Testis (tissue), 3 donors: ENCODE data around the gene OR1S2. TPM values are rescaled to one million over a fixed set of nuclear protein-coding genes. Genes with fewer than 3 reads are reported as not detected.

Experiments
- DNase-seq: peaks from one replicate; pipeline ENCODE4 v3.0.0-alpha.2; 2019
- H3K27ac ChIP-seq, 2 donors: fragments of 200-600 bp; sonication (generic); one replicate each; pipeline ENCODE4 v1.5.1; 2019
- H3K27me3 ChIP-seq: fragments of 200-600 bp; sonication (generic); one replicate; pipeline ENCODE4 v1.5.1; 2019
- H3K36me3 ChIP-seq: fragments of 200-600 bp; sonication (generic); one replicate; pipeline ENCODE4 v1.5.1; 2017; ENCODE audit warnings: low read depth; ENCODE audit errors: missing control alignments
- H3K4me1 ChIP-seq: fragments of 200-600 bp; sonication (generic); one replicate; pipeline ENCODE4 v1.5.1; 2019
- H3K4me3 ChIP-seq, 2 donors: fragments of 200-600 bp; sonication (generic); one replicate each; pipeline ENCODE4 v1.5.1; 2017 to 2019
- H3K9me3 ChIP-seq: fragments of 200-600 bp; sonication (generic); one replicate; pipeline ENCODE4 v1.5.1; 2017
- CTCF ChIP-seq, 3 experiments: fragments of 450-650 bp in 2 of 3; fragments of 200-600 bp in 1 of 3; sonication (generic) in 1 of 3; IDR thresholded peaks; one replicate each; pipeline ENCODE4 v1.5.1; 2016 to 2019; ENCODE audit warnings: antibody characterized with exemption in 3 of 3, mild to moderate bottlenecking in 2 of 3, moderate library complexity in 1 of 3
- POLR2A ChIP-seq: fragments of 450-650 bp; IDR thresholded peaks from one replicate; pipeline ENCODE4 v1.6.1; 2017; ENCODE audit warnings: antibody characterized with exemption, mild to moderate bottlenecking, moderate library complexity
- WGBS, 2 donors: methylation state at CpG; one replicate each; pipeline ENCODE4 v1.1.5; 2018; 5-methylcytosine and 5-hydroxymethylcytosine counted together
- intact Hi-C: fragments of 100-400 bp; cut with DNase I; formaldehyde crosslinking; loops from one replicate; pipeline ENCODE4 v1.15.1; 2023; ENCODE audit warnings: low total_unique reads
- polyA plus RNA-seq: library from polyadenylated mRNA; stranded (reverse); fragments of 350-450 nt; fragmentation: Illumina TruSeq; extraction: RNeasy Lipid Tissue Mini Kit (QIAGEN cat#74804); gene quantifications from one replicate; pipeline ENCODE4 v1.2.3, GENCODE V29; 2014; ENCODE audit warnings: low read depth, low replicate concordance; ENCODE audit not compliant: insufficient read depth
- total RNA-seq, 2 donors: library from RNA; depleted of rRNA; stranded (reverse); fragments of >200 nt; gene quantifications; one replicate each; pipeline ENCODE4 v1.2.3, GENCODE V29; 2016

OR1S2 gene
- total and polyA plus RNA-seq, 3 donors from 2014 or later = not detected

GRCh38 chr11:58192229-58192628, 11.7 kb downstream of the OR1S2 start:
- no peak for DNase-seq
- WGBS, 2 donors = 70% methylated on average over 3 of the region's 3 CpGs
- Histone ChIP-seq H3K4me1 (no peaks in the 10 kb centered on the region), H3K36me3 (no peaks in the 10 kb centered on the region), H3K27ac (no peak overlapping the region), H3K4me3 (no peak overlapping the region), H3K27me3 (no peaks in the 10 kb centered on the region), H3K9me3 (no peaks in the 10 kb centered on the region)
- intact Hi-C loops = no loop called here
- TF ChIP-seq POLR2A (no peak), CTCF (IDR thresholded peaks at IDR 0.05) (no peak)

- Histone ChIP-seq H3K36me3 (no peaks in the 10 kb centered on the region), H3K27ac (no peak within 1 kb of the TSS), H3K4me1 (no peaks in the 10 kb centered on the region), H3K9me3 (no peaks in the 10 kb centered on the region), H3K4me3 (no peak within 1 kb of the TSS), H3K27me3 (no peaks in the 10 kb centered on the region)
- WGBS, 2 donors = 89 to 91% methylated on average over 2 of the region's 2 CpGs
- intact Hi-C loops = no loop called here
- no peak for DNase-seq
- no peak for TF ChIP-seq CTCF (IDR thresholded peaks at IDR 0.05)
- TF ChIP-seq POLR2A = no peak
Measured at GRCh38 chr11:58188770-58189169, 15.2 kb downstream of the OR1S2 start, which contains the start of gene OR9Q2. Gene OR9Q2, plus strand, starts transcription at chr11:58189070. Its CDS starts 1,421 bp downstream, at chr11:58190491.

GRCh38 chr11:58186938-58187337, 17.0 kb downstream of the OR1S2 start:
- intact Hi-C loops = no loop called here
- no peak overlapping the region for H3K27ac ChIP-seq

GRCh38 chr11:58179648-58180047, 24.3 kb downstream of the OR1S2 start:
- Histone ChIP-seq H3K9me3 (no peaks in the 10 kb centered on the region), H3K4me3 (no peak overlapping the region), H3K36me3 (no peaks in the 10 kb centered on the region), H3K27ac (no peak overlapping the region), H3K4me1 (no peaks in the 10 kb centered on the region), H3K27me3 (no peaks in the 10 kb centered on the region)
- 75 to 79% methylated on average over 7 of the region's 7 CpGs for WGBS, 2 donors
- no peak for DNase-seq
- TF ChIP-seq POLR2A (no peak), CTCF (IDR thresholded peaks at IDR 0.05) (no peak)
- intact Hi-C loops = no loop called here

More at GRCh38 chr11:58186938-58187337, 17.0 kb downstream of the OR1S2 start:
- H3K36me3 ChIP-seq = no peaks in the 10 kb centered on the region
- H3K9me3 ChIP-seq = no peaks in the 10 kb centered on the region
- no peaks in the 10 kb centered on the region for H3K27me3 ChIP-seq
- no peaks in the 10 kb centered on the region for H3K4me1 ChIP-seq
- no peak overlapping the region for H3K4me3 ChIP-seq
- WGBS, 2 donors = 87 to 94% methylated on average over 4 of the region's 4 CpGs
- no peak for DNase-seq
- TF ChIP-seq CTCF (IDR thresholded peaks at IDR 0.05) (no peak), POLR2A (no peak)

GRCh38 chr11:58178444-58178843, 25.5 kb downstream of the OR1S2 start:
- DNase-seq = no peak
- TF ChIP-seq CTCF (IDR thresholded peaks at IDR 0.05) = no peak
- no peak for TF ChIP-seq POLR2A
- 89% methylated on average over 6 of the region's 6 CpGs for WGBS, 2 donors
- H3K9me3 ChIP-seq = no peaks in the 10 kb centered on the region
- H3K36me3 ChIP-seq = no peaks in the 10 kb centered on the region
- no peaks in the 10 kb centered on the region for H3K27me3 ChIP-seq
- intact Hi-C loops = no loop called here
- no peak overlapping the region for H3K27ac ChIP-seq
- no peaks in the 10 kb centered on the region for H3K4me1 ChIP-seq
- H3K4me3 ChIP-seq = no peak overlapping the region
